Activated gamma-delta T cell treated with Interleukin-2 at 50 U/mL for 16 hours (primary cell): ENCODE results near the gene EPGN.

Source experiments
- DNase-seq: peaks from one replicate; pipeline ENCODE4 v3.0.0-alpha.2; 2020

Gene EPGN

DNA sequence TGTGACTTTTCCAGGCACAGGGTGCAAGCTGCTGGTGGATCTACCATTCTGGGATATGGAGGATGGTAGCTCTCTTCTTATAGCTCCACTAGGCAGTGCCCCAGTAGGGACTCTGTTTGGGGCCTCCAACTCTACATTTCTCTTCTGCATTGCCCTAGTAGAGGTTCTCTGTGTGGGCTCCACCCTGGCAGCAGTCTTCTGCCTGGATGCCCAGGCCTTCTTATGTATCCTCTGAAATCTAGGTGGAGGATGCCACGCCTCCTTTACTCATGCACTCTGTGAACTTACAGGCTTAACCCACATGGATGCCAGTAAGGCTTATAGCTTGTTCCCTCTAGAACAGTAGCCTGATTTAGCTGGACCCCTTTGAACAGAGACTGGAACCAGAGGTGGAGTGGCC, 35.8 kb downstream of the EPGN start:
- DNase-seq: no peak

DNA sequence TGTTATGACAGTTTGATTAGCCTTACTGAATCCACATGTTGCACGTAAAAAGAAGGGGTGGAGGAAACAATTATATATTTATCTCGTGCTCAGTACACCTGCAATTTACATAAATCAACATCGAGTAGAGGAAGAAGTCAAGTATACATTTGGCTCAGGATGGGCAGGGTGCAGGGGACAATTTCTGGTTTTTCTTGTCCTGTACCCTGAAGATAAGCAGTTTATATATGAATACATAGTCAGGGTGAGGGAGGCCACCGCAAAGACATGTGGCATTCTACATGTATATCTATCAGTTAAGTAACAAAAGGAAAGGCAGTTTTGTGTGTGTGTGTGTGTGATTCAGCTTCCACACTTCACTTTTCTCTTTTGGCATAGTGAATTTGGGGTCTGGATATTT, 45.6 kb downstream of the EPGN start:
- no peak for DNase-seq

DNA sequence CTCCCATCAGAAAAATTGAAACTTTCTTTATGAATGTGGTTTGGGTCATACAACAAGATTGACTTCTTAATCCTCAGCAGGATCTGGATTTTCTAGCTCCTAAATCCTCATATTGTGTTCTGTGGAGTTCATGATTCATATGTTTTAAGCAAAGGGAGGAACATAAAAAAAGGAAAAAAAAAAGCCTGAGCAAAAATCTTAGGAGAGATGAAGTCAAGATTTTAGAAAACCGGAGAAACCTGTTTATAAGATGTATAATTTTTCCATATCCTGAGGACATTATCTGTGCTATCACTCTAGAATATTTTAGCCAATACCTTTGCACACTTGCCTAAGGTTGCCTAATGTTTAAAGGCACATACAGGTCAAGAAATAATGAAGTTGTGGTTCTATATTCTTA, 49.7 kb downstream of the EPGN start:
- DNase-seq: no peak

DNA sequence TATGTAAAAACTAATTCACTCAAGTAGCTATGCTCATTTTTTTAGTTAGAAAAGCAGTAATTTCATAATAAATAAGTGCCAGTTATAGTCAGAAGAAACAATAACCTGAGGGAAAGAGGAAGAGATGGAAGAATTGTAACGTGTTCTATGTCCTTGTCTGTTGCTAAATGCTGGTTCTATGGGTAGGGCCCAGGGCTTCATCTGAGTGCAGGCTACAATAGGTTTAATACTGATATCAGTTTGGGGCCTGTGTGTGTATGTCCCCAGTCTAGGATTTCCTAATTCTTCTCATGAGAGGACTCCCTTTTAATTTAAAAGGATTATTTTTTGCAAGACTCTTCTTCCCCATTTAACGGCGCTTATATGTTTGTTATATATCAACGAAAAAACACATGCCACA, 53.4 kb downstream of the EPGN start:
- no peak for DNase-seq

DNA sequence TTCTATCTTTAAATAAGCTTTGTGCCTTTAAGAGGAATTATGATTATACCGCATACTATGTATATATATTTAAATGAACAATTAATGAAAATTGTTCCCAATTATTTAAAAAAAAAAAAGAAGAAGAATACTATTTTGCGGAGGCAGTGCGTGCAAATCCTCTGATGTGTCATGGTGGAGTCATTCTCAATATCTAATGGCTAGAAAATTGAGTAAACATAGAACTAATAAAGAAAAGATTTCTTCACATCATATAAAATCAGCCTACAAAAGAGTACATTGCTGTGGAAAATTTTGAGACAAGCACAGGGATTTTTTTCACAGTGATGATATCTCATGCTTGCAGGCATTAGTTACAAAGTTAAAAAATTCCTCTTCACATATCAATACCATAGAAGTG, 54.1 kb downstream of the EPGN start:
- no peak for DNase-seq

DNA sequence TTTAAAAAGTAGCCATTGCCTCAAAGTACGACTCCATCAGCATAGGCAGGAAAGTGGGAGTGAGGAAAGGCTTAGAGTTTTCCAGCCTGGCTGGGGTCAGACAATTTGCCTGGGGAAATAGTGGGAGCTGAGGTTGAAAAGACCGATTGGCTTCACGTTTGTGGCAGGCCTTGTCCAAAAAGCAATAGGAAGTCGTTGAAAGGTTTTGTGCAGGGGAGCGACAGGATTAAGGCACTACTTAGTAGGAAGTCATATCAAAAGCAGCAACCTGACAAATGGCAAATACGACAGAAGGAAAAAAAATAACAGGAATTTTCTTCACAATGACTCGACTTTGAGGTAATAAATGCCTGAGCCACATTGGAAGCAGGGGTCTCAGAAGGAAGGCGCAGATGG, 56.0 kb downstream of the EPGN start:
- no peak for DNase-seq

DNA sequence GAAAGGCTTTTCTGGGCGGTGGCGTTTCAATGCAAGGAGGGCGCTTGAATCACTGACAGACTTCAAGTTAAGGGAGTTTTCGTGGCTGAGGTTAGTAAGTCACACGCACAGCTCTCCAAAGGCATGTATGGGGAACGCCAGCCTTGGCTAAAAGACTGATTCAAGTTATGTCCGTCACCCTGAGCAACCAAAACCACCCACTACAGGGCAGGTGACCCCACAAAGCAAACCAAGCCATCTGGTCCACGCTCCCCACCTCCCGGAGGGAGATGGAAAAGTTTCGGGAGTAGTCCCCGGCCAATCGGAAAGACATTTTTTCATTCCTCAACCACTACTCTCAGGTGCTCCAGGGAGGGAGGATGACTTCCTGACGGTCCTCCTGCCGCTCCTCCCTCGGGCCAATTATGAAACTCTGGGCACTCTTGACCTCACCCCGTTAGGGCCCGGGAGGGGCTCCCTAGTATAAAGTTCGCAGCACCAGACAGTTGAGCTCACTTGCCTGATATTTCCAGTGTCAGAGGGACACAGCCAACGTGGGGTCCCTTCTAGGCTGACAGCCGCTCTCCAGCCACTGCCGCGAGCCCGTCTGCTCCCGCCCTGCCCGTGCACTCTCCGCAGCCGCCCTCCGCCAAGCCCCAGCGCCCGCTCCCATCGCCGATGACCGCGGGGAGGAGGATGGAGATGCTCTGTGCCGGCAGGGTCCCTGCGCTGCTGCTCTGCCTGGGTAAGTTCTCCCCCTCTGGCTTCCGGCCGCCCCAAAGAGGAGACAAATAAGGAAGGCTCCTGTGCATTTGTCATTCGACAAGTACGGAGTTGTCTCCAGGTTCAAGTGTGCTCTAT, 56.6 kb downstream of the EPGN start, which contains the start of gene EREG:
TSS of gene EREG (plus strand) at position 494 of the 840 bp plus-strand sequence. CDS start at position 658, 164 bp downstream.
- DNase-seq: peak; percentile 4

DNA sequence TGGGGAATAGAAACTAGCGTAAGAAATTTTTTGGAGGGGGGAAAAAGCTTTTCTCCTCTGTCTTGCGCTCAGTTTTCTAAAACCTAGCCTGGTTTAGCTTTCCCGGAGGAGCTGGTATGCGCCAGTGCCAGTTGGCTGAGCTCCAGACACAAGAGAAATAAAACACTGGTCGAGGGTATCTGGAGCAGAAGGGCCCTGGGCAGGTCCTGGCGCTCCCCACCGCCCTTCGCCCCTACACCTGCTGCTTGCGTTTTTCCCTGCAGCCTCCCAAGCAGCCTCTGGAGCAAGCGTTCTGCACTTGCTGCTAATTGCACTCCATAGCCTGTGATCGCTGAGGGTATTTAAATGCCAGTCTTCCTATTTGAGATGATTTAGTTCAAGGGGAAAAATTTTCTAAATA, 57.5 kb downstream of the EPGN start:
- no peak for DNase-seq
